Measurements from ENCODE around the gene RNF157. TPM values are rescaled to one million over a fixed set of nuclear protein-coding genes. Genes with fewer than 3 reads are reported as not detected.

Gene RNF157
- total and polyA plus RNA-seq, 2 of the 13 experiments (the other 11 are each of a cell fraction or from before 2014, with no cell fraction given), result 0.44 to 1.5 TPM

DNA sequence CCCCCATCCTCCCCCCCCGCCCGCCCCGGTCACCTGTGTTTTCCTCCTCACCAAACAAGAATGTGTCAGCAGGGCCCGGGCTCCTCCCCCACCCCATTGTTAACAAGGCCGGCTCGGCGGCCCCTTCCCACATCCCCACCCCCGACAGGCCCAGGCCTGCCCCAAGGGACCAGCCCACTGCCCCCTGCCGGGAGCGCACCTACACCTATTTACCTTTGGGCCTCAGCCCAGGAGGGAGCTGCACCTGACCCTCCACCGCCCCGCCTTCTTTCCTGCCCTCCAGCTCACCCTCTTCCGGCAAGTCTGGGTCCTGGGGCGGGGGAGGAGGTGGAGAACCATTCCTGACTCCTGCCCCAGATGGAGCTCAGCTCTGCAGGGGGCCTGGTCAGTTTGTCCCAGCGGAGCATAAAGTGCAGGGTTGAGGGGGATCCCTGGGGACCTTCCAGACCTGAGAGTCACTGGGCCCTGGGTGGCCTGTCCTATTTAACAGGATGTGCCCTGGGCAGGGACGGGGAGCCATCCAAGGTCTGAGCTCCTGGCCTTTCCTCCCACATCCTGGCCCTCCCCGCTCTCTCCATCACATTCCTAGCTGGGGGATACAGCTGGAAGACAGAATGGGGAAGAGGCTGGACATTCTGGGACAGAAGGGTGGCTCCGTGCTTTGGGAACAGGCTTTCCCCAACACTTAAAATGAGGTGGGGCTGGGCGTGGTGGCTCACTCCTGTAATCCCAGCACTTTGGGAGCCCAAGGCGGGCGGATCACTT, 107.5 kb downstream of the RNF157 start (continued):
- TF ChIP-seq SKIL (CRISPR knock-in tag; IDR thresholded peaks at IDR 0.05; ENCODE audit: borderline replicate concordance) (peak; percentile 88), FOXK1 (CRISPR knock-in tag; IDR thresholded peaks at IDR 0.05; ENCODE audit: borderline replicate concordance, low read depth) (no peak), ZNF296 (CRISPR knock-in tag; conservative IDR thresholded peaks at IDR 0.05) (no peak), U2AF1 (optimal IDR thresholded peaks at IDR 0.05; ENCODE audit: low read depth, low read length) (no peak), ZNF7 (CRISPR knock-in tag; IDR thresholded peaks at IDR 0.05) (no peak), KAT8 (CRISPR knock-in tag; IDR thresholded peaks at IDR 0.05) (peak; percentile 47; the same call in 1 of the 2 replicates), TEAD2 (CRISPR knock-in tag; IDR thresholded peaks at IDR 0.05) (no peak), RBFOX2 (IDR thresholded peaks at IDR 0.05; ENCODE audit: low read depth, low read length) (no peak), ZNF275 (CRISPR knock-in tag; IDR thresholded peaks at IDR 0.05; ENCODE audit: borderline replicate concordance) (no peak), DRAP1 (CRISPR knock-in tag; IDR thresholded peaks at IDR 0.05) (peak; percentile 42; the same call in 1 of the 2 replicates), MAFK (conservative IDR thresholded peaks at IDR 0.05 in 1 of 2, IDR thresholded peaks at IDR 0.05 in 1 of 2; ENCODE audit: low read length in 2 of 2) (no peak), EZH2 (conservative IDR thresholded peaks at IDR 0.05; ENCODE audit: low read depth, low read length) (no peak), RARA (CRISPR knock-in tag; IDR thresholded peaks at IDR 0.05) (peak; percentile 88), FOXO1 (CRISPR knock-in tag; IDR thresholded peaks at IDR 0.05) (peak; percentile 56; the same call in 1 of the 2 replicates), MAFG (CRISPR knock-in tag; IDR thresholded peaks at IDR 0.05) (no peak), GABPB1 (CRISPR knock-in tag; IDR thresholded peaks at IDR 0.05) (peak; percentile 61), KLF13 (CRISPR knock-in tag; IDR thresholded peaks at IDR 0.05) (no peak), ZNF704 (CRISPR knock-in tag; IDR thresholded peaks at IDR 0.05; ENCODE audit: borderline replicate concordance) (peak; percentile 21; the same call in 1 of the 2 replicates), REL (CRISPR knock-in tag; conservative IDR thresholded peaks at IDR 0.05) (no peak)
- TF ChIP-seq, protein P1, sequence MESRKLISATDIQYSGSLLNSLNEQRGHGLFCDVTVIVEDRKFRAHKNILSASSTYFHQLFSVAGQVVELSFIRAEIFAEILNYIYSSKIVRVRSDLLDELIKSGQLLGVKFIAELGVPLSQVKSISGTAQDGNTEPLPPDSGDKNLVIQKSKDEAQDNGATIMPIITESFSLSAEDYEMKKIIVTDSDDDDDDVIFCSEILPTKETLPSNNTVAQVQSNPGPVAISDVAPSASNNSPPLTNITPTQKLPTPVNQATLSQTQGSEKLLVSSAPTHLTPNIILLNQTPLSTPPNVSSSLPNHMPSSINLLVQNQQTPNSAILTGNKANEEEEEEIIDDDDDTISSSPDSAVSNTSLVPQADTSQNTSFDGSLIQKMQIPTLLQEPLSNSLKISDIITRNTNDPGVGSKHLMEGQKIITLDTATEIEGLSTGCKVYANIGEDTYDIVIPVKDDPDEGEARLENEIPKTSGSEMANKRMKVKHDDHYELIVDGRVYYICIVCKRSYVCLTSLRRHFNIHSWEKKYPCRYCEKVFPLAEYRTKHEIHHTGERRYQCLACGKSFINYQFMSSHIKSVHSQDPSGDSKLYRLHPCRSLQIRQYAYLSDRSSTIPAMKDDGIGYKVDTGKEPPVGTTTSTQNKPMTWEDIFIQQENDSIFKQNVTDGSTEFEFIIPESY (CRISPR knock-in tag; IDR thresholded peaks at IDR 0.05), result no peak
